Measurements from ENCODE around the gene MTHFD2L. TPM values are rescaled to one million over a fixed set of nuclear protein-coding genes. Genes with fewer than 3 reads are reported as not detected.
A peak's percentile ranks its signal among the peaks of the same experiment; 100 is the strongest.

Gene MTHFD2L
- total RNA-seq, 1 donor from 2014 or later = 12.4 TPM

- no peaks in the 10 kb centered on the region for H3K27me3 ChIP-seq (ENCODE audit: insufficient read depth, low read length)
- no peak for TF ChIP-seq CTCF (IDR thresholded peaks at IDR 0.05; ENCODE audit: insufficient read depth, low read depth, low read length)
- TF ChIP-seq EZH2 (IDR thresholded peaks at IDR 0.05; ENCODE audit: insufficient read depth, low read length) = no peak
- DNase-seq (ENCODE audit: low read depth) = peak; percentile 98
- H3K27ac ChIP-seq (ENCODE audit: low read depth, low read length) = peak overlapping the region; percentile 97
- H4K20me1 ChIP-seq (ENCODE audit: insufficient read depth, low read length) = no peaks in the 10 kb centered on the region
- no peak overlapping the region for H3K4me3 ChIP-seq (ENCODE audit: insufficient read depth, low read depth, low read length)
- Mint-ChIP-seq H3K4me1 (ENCODE audit: low read depth, unreplicated experiment) (peaks cover 50% of the 10 kb centered on the region), H3K36me3 (ENCODE audit: low read depth, unreplicated experiment) (no peaks in the 10 kb centered on the region), H3K27ac (ENCODE audit: unreplicated experiment) (peak overlapping the region; percentile 100), H3K9me3 (ENCODE audit: unreplicated experiment) (no peaks in the 10 kb centered on the region), H3K4me3 (ENCODE audit: unreplicated experiment) (peak overlapping the region; percentile 54), H3K27me3 (ENCODE audit: low read depth, unreplicated experiment) (no peaks in the 10 kb centered on the region)
- H3K79me2 ChIP-seq (ENCODE audit: insufficient read depth, low read length) = no peaks in the 10 kb centered on the region
- H2AFZ ChIP-seq (ENCODE audit: low read depth, low read length) = no peak overlapping the region
- H3K4me2 ChIP-seq (ENCODE audit: low read length) = peak overlapping the region; percentile 75
- H3K36me3 ChIP-seq (ENCODE audit: insufficient read depth, low read length) = no peaks in the 10 kb centered on the region
- peaks cover 50% of the 10 kb centered on the region for H3K4me1 ChIP-seq (ENCODE audit: insufficient read depth, low read length)
- peak overlapping the region; percentile 77 for H3K9ac ChIP-seq (ENCODE audit: low read length)
- peak; percentile 97 for FAIRE-seq
- no peaks in the 10 kb centered on the region for H3K9me3 ChIP-seq (ENCODE audit: insufficient read depth, low read depth, low read length)
Measured at GRCh38 chr4:74109116-74109869, 48.6 kb upstream of the MTHFD2L start.

- no peak for FAIRE-seq
- peak overlapping the region; percentile 77 for H3K9ac ChIP-seq (ENCODE audit: low read length)
- no peaks in the 10 kb centered on the region for H3K79me2 ChIP-seq (ENCODE audit: insufficient read depth, low read length)
- H3K4me3 Mint-ChIP-seq (ENCODE audit: unreplicated experiment) = peak overlapping the region; percentile 54
- no peaks in the 10 kb centered on the region for H3K27me3 Mint-ChIP-seq (ENCODE audit: low read depth, unreplicated experiment)
- H4K20me1 ChIP-seq (ENCODE audit: insufficient read depth, low read length) = no peaks in the 10 kb centered on the region
- H3K27me3 ChIP-seq (ENCODE audit: insufficient read depth, low read length) = no peaks in the 10 kb centered on the region
- TF ChIP-seq CTCF (IDR thresholded peaks at IDR 0.05; ENCODE audit: insufficient read depth, low read depth, low read length) (no peak), EZH2 (IDR thresholded peaks at IDR 0.05; ENCODE audit: insufficient read depth, low read length) (no peak)
- H3K4me2 ChIP-seq (ENCODE audit: low read length) = peak overlapping the region; percentile 75
- H3K4me1 ChIP-seq (ENCODE audit: insufficient read depth, low read length) = peaks cover 56% of the 10 kb centered on the region
- peak overlapping the region; percentile 100 for H3K27ac Mint-ChIP-seq (ENCODE audit: unreplicated experiment)
- H3K36me3 Mint-ChIP-seq (ENCODE audit: low read depth, unreplicated experiment) = no peaks in the 10 kb centered on the region
- no peaks in the 10 kb centered on the region for H3K36me3 ChIP-seq (ENCODE audit: insufficient read depth, low read length)
- peaks cover 50% of the 10 kb centered on the region for H3K4me1 Mint-ChIP-seq (ENCODE audit: low read depth, unreplicated experiment)
- no peak overlapping the region for H2AFZ ChIP-seq (ENCODE audit: low read depth, low read length)
- no peaks in the 10 kb centered on the region for H3K9me3 Mint-ChIP-seq (ENCODE audit: unreplicated experiment)
- H3K9me3 ChIP-seq (ENCODE audit: insufficient read depth, low read depth, low read length) = no peaks in the 10 kb centered on the region
- peak overlapping the region; percentile 97 for H3K27ac ChIP-seq (ENCODE audit: low read depth, low read length)
- no peak overlapping the region for H3K4me3 ChIP-seq (ENCODE audit: insufficient read depth, low read depth, low read length)
- DNase-seq (ENCODE audit: low read depth) = peak; percentile 97
Measured at GRCh38 chr4:74109870-74110605, 47.9 kb upstream of the MTHFD2L start.
